Transverse colon (tissue), 4 donors: ENCODE results near the gene CHADL.

ENCODE experiments used
- EP300 ChIP-seq: sonication (generic); formaldehyde crosslinking; IDR thresholded peaks from one replicate; pipeline ENCODE4 v1.6.1; 2017; ENCODE audit warnings: antibody characterized with exemption, low read depth
- POLR2A ChIP-seq: fragments of 450-650 bp; IDR thresholded peaks from one replicate; pipeline ENCODE4 v1.6.1; 2016; ENCODE audit warnings: antibody characterized with exemption, mild to moderate bottlenecking, moderate library complexity
- POLR2AphosphoS5 ChIP-seq, 3 donors: sonication (generic); formaldehyde crosslinking; IDR thresholded peaks; one replicate each; pipeline ENCODE4 v1.6.1; 2016; ENCODE audit warnings: antibody characterized with exemption in 3 of 3
- TF ChIP-seq, protein P1 (sequence below), 5 experiments: fragments of 200-600 bp in 3 of 5; fragments of 450-650 bp in 2 of 5; sonication (generic) in 3 of 5; IDR thresholded peaks; 1 replicate in 2 of 5; 2 replicates in 3 of 5; pipeline ENCODE4 v1.5.1; 2016 to 2017; ENCODE audit warnings: antibody characterized with exemption in 5 of 5, inconsistent platforms in 3 of 5, mild to moderate bottlenecking in 2 of 5, moderate library complexity in 1 of 5

DNA sequence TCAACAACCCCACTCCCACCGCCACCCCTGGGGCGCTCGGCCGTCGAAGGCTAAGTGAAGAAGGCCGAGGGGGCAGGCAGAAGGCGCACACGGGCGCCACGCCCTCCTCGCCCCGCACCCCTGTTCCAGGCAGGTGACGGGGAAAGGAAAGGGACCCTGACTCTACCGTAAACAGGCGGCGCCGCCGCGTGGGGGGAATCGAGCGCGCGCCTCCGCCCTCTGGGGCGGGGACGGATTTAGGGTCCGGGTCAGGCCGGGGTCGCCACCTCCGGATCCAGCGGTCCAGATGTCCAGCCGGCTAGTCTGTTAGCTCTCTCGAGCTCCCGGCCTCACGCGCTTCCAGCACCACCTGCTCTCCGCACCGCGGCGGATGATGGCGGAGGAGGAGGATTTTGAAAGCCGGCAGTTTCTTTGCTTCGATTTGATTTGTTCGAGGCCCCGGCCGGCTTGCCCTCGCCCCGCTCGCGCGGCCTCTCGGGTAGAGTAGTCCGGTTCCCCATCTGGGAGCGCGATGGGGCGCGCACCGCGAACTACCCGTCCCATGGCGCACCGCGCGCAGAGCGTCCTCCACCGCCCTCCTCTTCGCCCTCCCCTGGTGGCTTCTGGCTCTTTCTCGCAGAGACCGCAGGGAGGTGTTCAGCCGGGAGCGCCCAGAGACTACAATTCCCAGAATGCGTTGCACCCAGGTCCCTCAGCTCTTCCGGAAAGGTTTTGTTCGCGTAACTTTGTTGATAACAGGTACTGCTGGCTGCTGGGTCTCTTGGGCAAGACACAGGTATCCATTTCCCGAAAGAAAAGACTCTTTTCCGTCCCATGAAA lies 45.3 kb upstream of the CHADL start, which contains the start of gene RANGAP1:
- TF ChIP-seq, protein P1, sequence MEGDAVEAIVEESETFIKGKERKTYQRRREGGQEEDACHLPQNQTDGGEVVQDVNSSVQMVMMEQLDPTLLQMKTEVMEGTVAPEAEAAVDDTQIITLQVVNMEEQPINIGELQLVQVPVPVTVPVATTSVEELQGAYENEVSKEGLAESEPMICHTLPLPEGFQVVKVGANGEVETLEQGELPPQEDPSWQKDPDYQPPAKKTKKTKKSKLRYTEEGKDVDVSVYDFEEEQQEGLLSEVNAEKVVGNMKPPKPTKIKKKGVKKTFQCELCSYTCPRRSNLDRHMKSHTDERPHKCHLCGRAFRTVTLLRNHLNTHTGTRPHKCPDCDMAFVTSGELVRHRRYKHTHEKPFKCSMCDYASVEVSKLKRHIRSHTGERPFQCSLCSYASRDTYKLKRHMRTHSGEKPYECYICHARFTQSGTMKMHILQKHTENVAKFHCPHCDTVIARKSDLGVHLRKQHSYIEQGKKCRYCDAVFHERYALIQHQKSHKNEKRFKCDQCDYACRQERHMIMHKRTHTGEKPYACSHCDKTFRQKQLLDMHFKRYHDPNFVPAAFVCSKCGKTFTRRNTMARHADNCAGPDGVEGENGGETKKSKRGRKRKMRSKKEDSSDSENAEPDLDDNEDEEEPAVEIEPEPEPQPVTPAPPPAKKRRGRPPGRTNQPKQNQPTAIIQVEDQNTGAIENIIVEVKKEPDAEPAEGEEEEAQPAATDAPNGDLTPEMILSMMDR (IDR thresholded peaks at IDR 0.05) = peak in 3 of 5 experiments; percentile 10 to 58 (median 36)
- peak; percentile 84 for TF ChIP-seq POLR2A
- peak; percentile 83 to 94 (median 93) for TF ChIP-seq POLR2AphosphoS5 (IDR thresholded peaks at IDR 0.05)
- no peak for TF ChIP-seq EP300
